Vagina (tissue), 2 donors: ENCODE data around the gene UBE2E3.

ENCODE experiments used
- CTCF ChIP-seq, 3 experiments: fragments of 450-650 bp in 2 of 3; fragments of 200-600 bp in 1 of 3; sonication (generic) in 1 of 3; IDR thresholded peaks; one replicate each; pipeline ENCODE4 v1.5.1; 2017 to 2019; ENCODE audit warnings: antibody characterized with exemption in 3 of 3, mild to moderate bottlenecking in 2 of 3, moderate library complexity in 2 of 3
- POLR2A ChIP-seq, 2 donors: fragments of 450-650 bp; IDR thresholded peaks; one replicate each; pipeline ENCODE4 v1.6.1; 2017; ENCODE audit warnings: antibody characterized with exemption in 2 of 2, mild to moderate bottlenecking in 2 of 2, moderate library complexity in 2 of 2
- POLR2AphosphoS5 ChIP-seq, 2 donors: sonication (generic); formaldehyde crosslinking; IDR thresholded peaks; one replicate each; pipeline ENCODE4 v1.9.0; 2017; ENCODE audit warnings: antibody characterized with exemption in 2 of 2, mild to moderate bottlenecking in 2 of 2, low read depth in 1 of 2; ENCODE audit not compliant: insufficient read depth in 1 of 2

GRCh38 chr2:181070836-181071200 is 90.4 kb downstream of the UBE2E3 start:
- TF ChIP-seq POLR2AphosphoS5 (IDR thresholded peaks at IDR 0.05; ENCODE audit: insufficient read depth in 1 of 2, low read depth in 1 of 2) = no peak
- no peak for TF ChIP-seq CTCF (IDR thresholded peaks at IDR 0.05)
- no peak for TF ChIP-seq POLR2A (IDR thresholded peaks at IDR 0.05)
